Measurements from ENCODE around the gene YEATS4.

The YEATS4 gene

GRCh38 chr12:69396963-69397362 lies 37.4 kb downstream of the YEATS4 start:
- DNase-seq: no peak

DNA sequence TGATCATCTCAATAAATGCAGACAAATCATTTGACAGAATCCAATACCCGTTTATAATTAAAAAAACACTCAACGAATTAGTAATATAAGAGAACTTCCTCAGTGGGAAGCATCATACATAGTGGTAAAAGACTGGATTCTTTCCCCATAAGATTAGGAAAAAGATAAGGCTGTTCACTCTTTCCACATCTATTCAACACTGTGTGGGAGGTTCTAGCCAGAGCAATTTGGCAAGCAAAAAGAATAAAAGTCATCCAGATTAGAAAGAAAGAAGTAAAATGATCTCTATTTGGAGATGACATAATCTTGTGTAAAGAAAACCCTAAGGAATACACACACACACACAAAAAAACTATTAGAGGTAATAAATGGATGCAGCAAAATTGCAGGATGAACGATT lies 38.4 kb downstream of the YEATS4 start:
- no peak for DNase-seq

DNA sequence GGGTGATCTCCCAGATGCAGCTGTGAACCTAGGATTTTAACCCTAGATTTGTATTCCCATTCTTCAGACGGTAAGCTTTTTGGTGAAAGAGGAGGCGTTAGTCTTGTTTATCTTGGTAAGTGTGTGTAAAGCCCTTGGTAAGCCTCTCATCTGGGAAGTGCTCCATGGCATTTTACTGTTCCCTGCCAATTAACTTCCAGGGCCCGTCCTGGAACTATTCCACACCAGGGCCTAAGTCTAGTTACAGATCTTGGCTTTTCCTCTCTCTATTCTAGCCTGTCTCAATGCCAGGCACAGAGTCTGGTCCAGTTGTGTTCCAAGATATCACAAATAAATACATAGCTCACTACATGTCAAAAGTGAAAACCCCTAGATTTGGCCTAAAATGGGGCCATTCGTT lies 42.4 kb downstream of the YEATS4 start:
- DNase-seq: peak in 1 of 2 experiments; percentile 46

DNA sequence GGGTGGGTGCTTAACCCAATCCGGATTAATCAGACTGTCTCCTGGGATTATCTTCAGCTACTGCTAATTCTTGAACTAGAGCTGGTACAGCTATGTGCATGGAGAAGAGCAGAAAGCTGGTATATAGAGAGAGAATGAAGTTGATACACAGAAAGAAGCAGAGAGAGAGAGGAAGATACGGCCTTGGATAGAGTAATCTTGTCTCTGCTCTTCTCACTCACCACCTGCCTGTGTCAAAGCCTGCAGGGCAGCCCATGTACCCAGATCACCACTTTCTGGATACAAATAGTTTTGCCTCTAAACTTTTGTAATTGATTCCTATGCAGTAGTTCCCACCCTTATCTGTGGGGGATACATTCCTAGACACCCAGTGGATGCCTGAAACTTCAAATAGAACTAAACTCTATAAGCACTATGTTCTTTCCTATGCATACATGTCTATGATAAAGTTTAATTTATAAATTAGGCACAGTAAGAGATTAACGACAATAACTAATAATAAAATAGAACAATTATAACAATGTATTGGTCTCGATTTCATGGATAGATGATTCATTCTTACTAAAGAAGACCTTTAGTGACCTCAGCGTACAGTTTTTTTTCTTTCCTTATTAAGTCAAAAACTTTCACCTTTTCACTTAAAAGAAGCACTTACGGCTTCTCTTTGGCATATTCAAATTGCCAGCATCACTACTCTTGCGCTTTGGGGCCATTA lies 45.5 kb downstream of the YEATS4 start:
- DNase-seq: no peak

DNA sequence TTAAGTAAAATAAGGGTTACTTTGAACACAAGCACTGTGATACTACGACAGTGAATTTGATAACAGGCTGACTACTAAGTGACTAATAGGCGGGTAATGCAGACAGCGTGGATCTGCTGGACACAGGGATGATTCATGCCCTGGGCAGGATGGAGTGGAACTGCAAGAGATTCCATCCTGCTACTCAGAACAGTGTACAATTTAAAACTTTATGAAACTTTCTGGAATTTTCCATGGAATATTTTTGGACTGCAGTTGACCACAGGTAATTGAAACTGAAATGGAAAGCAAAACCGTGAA lies 46.0 kb downstream of the YEATS4 start:
- no peak for DNase-seq

- no peak for DNase-seq
Observed at GRCh38 chr12:69406217-69406616, 46.7 kb downstream of the YEATS4 start.

GRCh38 chr12:69410571-69410970 lies 51.0 kb downstream of the YEATS4 start:
- DNase-seq: no peak

DNA sequence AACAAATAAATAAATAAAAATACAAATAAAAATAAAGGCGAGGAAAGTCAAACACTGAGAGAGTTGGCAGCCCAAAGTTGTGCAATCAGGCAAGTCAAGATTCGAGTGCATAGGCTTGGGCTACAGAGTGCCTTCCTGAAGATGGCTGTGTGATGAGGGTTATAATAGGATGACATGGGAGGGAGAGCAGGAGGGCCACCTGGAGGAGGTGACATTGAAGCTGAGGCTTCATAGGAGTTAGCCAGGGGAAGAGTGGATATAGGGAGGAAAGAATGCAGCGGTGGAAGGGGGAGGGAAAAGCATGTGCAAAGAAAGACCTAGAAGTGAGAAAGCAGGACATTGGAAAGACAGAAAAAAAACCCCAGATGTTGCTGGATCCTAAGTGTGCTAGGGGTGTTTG lies 53.1 kb downstream of the YEATS4 start:
- DNase-seq: no peak

DNA sequence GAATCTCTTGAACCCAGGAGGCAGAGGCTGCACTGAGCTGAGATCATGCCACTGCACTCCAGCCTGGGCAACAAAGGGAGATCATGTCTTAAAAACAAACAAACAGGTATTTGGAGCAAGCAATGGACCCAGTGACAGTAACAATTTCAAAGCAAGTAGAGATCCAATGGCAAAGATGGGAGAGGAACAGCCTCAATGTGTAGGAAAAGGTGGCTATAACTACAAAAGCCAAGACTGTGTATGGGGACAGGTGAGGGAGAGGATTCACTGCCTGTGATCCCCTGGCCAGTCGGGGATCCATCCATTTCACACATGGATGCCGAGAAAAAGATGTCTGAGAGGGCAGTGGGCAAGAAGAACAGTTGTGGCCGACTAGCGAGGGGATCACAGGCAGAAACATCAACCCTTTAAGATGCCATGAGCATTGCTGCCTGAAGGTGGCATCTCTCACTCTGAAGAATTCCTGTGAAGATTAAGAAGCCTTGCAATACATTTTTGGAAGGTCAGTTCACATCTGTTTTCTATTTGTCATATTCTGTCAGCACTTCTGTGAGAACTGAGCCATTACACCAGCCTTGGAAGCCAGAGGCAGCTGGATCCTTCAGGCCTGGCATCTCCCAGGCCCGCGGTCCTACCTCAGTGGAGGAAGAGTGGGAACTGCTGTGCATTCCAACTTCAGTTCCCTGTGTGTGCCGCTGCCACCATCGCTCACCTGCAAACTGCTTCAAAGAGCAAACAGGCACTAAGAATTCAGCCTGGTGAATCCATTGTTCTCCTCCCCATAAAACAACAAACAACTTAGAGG lies 56.1 kb downstream of the YEATS4 start:
- peak; percentile 29 to 73 for DNase-seq

- no peak for DNase-seq
Observed at GRCh38 chr12:69417231-69417630, 57.7 kb downstream of the YEATS4 start.

- DNase-seq: no peak
Observed at GRCh38 chr12:69417741-69418167, 58.2 kb downstream of the YEATS4 start.

GRCh38 chr12:69419701-69420100 lies 60.2 kb downstream of the YEATS4 start:
- DNase-seq: no peak

- DNase-seq: no peak
Observed at GRCh38 chr12:69421548-69421947, 62.0 kb downstream of the YEATS4 start.

DNA sequence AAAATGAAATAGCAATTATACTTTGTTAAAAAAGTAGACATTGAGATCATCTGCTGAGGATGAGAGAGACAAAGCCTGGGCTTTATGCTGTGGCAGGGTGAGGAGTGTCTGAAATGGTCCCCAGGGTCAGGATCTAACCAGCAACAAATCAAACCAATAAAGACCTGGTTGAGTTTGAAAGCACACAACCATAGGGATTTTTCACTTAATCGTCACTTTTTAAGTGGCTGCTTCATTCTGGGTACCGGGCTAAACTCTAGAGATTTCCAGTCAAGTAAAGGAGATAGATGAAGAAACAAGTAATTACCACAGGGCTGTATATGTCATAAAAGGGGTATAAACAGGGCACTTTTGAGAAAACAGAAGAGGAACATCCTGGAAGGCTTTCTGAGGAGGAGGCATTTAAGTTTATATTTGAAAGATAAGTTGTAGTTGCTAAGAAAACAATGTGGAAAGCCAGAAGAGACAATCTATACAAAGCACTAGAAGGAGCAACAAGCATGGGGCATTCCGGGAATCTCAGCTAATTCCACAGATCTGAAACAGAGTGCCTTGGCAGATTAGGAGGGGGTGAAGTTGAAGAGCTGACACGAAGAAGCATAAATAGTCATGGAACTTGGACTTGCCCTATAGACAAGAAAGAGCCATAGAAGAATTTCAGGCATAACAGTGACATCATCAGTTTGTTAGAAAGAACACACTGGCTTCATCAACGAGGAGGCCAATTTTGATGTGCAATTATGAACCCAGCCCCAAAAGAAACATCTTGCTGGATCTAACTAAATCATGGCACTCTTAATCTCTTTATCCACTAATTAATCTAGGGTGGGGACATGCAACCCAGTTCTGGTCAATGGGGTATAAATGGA lies 63.7 kb downstream of the YEATS4 start:
- DNase-seq: no peak

GRCh38 chr12:69425417-69425816 lies 65.9 kb downstream of the YEATS4 start:
- DNase-seq: no peak

DNA sequence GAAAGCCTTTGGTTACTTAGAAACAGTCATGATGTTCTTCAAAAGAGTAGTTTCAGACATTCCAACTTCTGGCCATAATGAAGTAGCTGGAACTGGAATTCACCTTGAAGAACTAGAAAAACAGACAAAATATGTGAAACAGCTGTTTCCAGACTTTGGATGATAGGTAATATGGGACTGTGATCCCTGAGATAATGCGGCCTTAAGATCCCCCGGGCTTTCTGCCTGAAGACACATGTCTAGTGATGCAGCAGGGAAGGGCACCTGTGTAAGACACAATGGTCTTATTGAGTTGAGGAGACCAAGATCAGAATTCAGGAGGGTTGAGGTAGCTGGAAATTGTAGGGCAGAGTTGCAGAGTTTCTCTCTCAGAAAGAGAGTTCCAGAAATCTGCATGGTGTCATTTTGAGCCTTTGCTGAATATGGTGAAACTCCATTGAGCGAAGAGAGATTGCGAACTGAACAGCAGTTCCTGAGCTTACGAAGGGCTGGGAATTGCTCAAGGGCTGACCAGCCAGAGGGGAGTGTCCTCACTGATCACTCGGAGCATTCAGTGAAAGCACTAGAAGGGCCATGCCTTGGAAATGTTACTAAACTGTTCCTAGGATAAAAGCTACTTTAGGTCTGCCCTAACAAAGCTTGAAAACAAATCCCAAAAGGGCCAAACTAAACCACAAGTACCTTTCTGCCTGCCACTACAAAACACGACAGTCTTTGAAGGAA lies 69.0 kb downstream of the YEATS4 start:
- DNase-seq: no peak

DNA sequence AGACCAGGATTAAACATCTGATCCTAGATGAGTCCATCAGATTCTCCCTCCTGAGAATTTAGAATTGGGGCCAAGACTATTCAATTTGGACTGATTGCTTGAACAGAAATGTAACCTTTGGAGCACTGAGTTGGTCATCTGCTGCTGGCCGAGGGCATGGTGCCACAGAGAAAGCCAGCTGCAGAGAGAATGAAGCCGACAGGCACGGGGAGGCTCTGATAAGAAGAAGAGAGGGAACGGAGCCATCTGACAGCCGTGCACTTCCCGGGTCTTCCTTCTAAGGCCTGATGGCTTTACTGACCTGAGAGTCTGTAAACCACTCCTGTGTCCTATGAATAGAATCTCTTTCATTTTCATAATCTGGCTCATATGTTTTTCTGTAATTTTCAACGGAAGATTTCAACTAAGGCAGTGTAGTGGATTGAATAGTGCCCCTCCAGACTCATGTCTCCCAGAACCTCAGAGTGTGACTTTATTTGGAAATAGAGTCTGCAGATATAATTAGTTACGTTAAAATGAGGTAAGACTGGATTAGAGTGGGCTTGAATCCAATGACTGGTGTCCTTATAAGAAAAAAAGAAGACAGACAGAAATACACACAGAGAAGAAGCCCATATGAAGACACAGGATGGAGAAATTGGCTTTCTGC lies 71.5 kb downstream of the YEATS4 start:
- no peak for DNase-seq

- DNase-seq: no peak
Observed at GRCh38 chr12:69431591-69432222, 72.2 kb downstream of the YEATS4 start.

GRCh38 chr12:69433653-69434052 lies 74.1 kb downstream of the YEATS4 start:
- no peak for DNase-seq

- peak in 1 of 2 experiments; percentile 12 for DNase-seq
Observed at GRCh38 chr12:69435644-69436043, 76.1 kb downstream of the YEATS4 start.

- no peak for DNase-seq
Observed at GRCh38 chr12:69437073-69437472, 77.5 kb downstream of the YEATS4 start.

GRCh38 chr12:69438539-69438938 lies 79.0 kb downstream of the YEATS4 start:
- no peak for DNase-seq
